Erythroblast (primary cell): ENCODE measurements around the gene LLGL2.

ENCODE experiments used
- GATA1 ChIP-seq: IDR thresholded peaks from 2 replicates; pipeline ENCODE4 v1.6.1; 2011; ENCODE audit warnings: low read depth, mild to moderate bottlenecking, control low read depth, low read length, moderate library complexity
- POLR2A ChIP-seq: IDR thresholded peaks from 2 replicates; pipeline ENCODE4 v1.6.1; 2011; ENCODE audit warnings: mild to moderate bottlenecking, low read length

GRCh38 chr17:75511270-75511609, 14.3 kb upstream of the LLGL2 start:
- TF ChIP-seq POLR2A (no peak), GATA1 (no peak)
